ENCODE results near the gene LHPP.

LHPP gene

DNA sequence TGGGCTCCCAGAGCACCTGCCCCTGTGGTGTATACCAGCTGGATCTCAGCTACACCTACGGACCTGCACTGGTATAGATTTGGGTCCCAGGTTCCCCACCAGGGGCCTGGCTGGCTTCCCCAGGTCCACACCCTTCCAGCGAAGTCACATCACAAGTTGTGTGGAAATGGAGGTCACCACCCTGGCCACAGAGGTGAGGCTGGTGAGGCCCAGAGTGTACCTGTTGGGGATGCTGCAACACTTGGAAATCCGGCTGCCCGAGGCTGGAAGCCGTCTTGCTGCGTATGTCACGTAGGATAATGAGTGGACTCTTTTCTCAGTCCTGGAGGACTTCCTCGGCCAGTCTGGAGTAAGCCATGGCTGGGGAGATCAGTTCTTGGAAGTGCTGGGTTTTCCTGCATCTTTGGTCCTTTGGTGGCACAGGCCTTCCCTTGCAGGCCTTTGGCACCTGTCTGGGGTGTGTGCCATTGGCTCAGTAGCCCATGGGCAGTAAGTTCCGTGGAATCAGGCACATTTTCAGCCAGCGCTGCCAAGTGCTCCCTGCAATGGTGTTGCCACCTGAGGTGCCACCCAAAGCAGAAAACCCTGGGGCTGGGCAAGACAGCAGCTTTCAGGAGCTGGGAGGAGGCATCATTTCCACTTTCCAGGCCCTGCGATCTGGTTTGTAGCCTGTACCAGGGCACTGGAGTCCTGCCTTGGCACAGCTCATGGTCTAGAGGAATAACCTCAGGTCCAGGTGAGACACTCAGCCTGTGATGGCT, 97.9 kb downstream of the LHPP start:
- no peak for FAIRE-seq

DNA sequence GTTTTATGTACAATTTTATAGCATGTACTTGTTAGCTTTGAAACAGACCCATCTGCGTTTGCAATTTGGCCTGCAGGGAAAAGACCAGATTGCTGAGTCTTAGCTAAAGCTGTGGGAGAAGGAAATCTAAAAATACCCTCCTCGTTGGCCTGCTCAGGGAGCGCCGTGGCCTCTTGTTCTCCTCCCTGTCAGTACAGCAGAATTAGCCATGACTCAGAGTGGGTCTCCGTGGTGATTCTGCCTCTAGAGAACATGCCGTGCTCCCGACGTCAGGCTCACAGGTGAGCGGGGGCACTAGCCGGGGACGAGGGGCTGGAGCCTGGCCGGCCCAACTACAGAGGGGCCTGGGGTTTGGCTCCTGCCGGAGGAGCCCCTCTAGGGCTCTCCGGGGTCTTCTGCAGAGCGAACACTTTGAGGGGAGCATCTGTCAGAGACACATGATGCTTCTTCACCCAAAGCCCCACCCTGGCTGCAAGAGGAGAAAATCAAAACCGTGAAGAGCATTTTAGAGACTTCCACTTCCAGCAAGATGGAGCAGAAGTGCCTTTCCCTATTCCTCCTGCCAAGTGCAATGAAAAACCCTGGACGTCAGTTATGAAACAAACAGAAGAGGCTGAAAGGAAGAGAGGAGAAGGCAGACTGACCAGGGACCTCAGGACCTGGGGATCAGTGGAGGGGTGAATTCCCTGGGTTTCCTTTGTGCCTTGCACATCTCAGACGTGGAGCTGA, 98.9 kb downstream of the LHPP start:
- no peak for FAIRE-seq

GRCh38 chr10:124561206-124561605, 99.6 kb downstream of the LHPP start:
- no peak for FAIRE-seq

DNA sequence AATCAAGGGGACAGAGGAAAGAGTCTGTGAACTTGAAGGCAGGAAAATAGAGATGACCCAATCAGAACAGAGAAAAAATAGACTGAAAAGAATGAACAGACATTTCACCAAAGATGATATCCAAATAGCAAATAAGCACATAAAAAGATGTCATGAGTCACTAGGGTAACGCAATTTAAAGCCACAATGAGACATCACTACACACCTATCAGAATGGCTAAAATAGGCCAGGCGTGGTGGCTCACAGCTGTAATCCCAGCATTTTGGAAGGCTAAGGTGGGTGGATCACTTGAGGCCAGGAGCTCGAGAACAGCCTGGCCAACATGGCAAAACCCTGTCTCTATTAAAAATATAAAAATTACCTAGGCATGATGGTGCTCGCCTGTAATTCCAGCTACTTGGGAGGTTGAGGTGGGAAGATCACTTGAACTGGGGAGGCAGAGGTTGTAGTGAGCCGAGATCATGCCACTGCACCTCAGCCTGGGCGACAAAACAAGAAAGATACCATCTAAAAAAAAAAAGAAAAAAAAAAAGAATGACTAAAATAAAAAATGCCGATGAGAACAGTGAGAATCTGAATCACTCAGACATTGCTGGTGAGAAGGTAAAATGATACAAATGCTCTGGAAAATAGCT, 100.9 kb downstream of the LHPP start:
- FAIRE-seq, result no peak

- no peak for FAIRE-seq
Observed at GRCh38 chr10:124563320-124564040, 101.9 kb downstream of the LHPP start.

DNA sequence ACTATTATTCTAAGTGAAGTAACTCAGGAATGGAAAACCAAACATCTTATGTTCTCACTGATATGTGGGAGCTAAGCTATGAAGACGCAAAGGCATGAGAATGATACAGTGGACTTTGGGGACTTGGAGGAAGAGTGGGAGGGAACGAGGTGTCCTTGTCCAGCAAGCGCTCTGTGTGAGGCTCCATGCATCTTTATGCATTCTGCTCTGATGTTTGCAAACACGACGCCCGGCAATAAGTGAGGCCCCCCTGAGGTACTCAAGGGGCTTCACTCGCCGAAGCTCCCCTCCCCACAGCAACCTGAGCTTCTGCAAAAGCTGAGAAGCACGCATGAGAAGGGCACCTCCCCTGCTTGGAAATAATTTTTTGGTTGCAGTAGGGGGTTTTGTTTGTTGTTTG, 103.3 kb downstream of the LHPP start:
- no peak for FAIRE-seq

GRCh38 chr10:124565565-124566221, 104.1 kb downstream of the LHPP start:
- no peak for FAIRE-seq

- FAIRE-seq, result no peak
Observed at GRCh38 chr10:124566222-124566888, 104.7 kb downstream of the LHPP start.

DNA sequence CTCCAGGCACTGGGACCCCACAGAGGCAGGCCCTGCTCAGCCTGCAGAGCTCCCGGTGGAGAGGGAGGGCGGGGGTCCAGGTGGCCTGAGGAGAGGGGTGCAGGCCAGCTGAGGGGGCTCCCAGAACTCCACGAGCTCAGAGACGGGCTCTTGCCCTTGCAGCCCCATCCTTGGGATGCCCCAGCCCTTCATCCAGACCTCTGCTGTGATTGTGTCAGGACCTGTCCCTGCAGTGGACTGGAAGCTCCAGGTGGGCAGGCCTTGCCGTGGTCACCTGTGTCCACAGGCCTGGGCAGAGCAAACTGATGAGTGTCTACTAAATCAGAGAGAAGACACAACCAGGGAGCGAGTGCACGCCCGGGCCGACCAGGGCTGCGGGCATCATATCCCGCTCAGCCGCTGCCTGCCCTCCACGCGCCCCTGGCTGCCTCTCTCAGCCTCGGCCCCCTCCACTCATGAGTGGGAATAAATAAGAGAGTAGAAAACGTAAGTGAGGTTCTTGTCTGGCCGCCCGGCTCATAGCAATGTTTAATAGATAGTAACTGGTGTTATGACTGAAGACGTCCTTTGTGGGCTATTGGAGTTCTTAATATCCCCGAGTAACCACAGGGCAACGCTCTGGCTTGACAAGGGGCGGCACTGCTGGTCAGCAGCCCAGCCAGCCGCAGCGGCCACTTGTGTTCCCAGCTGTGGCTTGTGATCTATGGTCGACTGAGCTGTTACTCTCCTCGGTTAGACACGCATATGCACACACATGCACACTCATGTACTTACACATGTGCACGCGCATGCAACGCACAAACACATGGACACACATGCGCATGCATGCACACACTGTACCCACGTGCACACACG, 105.6 kb downstream of the LHPP start:
- no peak for FAIRE-seq

DNA sequence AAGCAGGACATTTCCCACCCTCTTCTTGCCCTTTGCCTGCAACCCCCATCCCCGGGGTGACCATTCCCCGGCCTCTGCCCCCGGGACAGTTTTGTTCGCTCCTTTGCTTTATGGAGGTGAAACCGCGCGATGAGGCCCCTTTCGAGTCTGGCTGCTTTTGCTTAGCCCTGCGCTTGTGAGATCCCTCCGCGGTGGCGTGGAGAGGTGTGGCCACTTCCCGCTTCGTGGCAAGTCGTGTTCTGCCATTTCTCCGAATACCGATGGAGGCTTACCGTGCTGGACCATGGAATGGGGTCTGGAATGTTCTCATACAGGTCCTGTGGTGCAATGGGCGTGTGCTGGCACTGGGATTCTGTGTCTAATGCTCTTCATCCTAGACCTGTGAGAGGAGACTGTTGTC, 106.7 kb downstream of the LHPP start:
- FAIRE-seq, result no peak

DNA sequence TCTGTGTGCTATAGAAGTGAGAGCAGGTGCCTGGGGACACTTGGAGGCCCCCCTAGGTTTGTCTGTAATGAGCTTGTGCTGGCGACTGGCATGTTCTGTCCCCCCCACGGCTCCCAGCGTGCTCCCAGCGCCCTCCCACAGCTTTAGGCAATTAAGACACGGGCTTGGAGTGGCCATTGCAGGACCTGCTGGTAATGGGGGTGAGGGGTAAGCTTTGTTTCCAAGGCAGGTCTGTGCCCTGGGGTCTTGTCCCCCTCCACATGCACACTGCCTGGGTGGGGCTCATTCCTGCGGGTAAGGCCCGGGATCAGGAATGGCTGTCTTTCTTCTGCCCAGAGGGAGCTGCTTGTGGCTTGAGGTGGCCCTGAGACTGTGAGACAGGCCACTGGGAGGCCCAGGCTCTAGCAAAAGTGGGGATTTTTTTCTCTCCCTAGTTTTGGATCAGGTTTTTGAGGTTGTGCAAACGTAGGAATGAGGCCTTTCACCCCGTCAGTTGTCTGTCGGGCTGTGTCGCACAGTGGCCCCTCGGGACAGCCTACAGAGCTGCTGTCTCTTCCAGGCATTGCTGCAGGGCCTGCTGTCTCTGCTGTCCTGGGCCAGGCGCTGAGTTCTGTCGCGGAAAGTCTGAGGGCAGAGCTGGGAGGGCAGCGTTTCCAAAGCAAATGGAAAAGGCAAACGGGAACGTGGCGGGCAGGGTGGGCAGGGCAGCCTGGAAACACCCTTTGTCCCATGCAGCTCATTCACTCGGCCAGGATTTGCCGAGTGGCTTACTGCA, 107.4 kb downstream of the LHPP start:
- no peak for FAIRE-seq

GRCh38 chr10:124569623-124570470, 108.2 kb downstream of the LHPP start:
- no peak for FAIRE-seq

DNA sequence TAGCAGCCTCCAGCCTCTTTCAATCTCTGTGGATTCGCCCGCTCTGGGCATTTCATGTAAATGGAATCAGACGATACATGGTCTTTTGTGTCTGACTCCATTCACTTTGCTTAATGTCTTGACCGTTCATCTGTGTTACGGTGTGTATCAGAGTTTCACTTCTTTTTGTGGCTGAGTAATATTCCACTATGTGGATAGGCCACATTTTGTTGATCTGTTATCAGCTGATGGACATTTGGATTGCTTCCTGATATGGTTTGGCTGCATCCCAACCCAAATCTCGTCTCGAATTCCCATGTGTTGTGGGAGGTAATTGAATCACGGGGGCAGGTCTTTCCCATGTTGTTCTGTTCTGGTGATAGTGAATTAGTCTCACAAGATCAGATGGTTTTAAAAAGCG, 109.0 kb downstream of the LHPP start:
- no peak for FAIRE-seq

- no peak for FAIRE-seq
Observed at GRCh38 chr10:124572751-124573150, 111.1 kb downstream of the LHPP start.

- no peak for FAIRE-seq
Observed at GRCh38 chr10:124573726-124574455, 112.3 kb downstream of the LHPP start.

DNA sequence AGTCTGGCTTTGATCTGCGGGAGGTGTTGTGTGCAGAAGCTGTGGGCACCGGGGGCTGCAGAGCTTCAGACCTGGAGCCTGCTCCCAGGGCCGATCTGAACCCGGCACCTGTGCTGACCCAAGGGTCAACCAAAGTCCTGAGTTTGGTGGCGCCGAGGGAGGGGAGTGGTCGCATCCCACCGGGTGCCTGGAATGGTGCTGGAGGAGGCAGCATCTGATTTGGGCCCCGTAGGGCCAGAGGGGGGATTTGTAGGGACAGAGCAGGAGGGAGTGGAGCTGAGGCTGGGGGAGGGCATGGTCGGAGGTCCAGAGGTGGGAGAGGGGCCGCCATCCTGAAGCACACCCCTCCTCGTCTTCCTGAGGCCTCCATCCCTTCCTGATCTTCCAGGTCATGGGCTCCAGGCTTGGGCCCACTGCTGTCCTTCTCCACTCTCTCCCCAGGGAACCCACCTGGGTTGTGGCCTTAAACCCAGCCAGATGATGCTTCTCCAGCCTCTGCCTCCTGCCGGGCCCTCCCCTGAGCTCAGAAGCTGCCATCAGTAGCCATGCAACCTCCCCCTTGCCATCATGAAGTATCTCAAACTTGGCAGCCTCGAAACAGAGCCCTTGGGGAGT, 112.9 kb downstream of the LHPP start:
- FAIRE-seq, result no peak

DNA sequence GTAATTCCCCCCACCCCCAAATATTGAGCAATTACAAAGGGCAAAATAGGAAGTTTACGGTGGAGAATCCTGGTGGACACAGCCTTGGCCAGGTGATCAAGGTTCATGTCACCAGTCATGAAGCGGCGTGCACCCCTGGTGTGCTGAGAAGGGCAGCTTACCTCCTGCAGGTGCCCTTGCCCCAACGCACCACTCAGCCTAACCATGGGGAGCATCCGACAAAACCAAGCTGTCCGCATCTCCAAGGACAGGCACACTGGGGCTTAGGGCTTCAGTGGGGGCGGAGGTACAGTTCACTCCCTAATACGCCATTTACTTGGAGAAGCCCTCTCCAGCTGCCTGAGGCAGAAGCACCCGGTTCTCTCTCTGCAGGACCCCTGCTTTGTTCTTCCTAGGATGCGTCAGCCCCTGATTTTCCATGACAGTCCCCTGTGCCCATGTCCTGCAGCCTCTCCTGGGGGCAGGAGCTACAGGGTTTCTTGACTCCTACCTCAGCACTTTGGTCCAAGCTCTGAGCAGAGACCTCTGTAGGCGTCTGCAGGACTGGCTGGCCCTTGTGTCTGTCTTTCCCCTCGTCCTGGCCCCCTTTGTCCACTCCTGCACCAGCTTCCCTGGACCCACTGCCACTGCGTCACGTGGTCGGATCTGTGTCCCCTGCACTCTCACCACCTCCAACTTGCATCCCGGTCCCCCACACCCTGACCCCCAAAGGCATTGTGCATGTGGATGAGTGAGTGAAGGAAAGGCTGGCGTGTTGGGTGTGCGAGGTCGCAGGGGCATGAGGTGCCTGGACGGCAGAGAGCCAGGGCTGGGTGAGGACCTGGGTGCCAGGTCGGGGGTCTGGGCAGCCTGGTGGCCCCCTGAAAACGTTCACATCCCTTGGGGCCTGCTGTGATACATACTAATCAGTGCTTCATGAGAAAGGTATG, 113.7 kb downstream of the LHPP start:
- no peak for FAIRE-seq
